Measurements from ENCODE around the gene MAP7D1. TPM values are rescaled to one million over a fixed set of nuclear protein-coding genes. Genes with fewer than 3 reads are reported as not detected.
A peak's percentile ranks its signal among the peaks of the same experiment; 100 is the strongest.
"Not testable (repeated sequence)": the region's sequence is repeated elsewhere in the genome, so short reads cannot be mapped to it uniquely, and the experiment has no call there.

Gene MAP7D1
- total RNA-seq, 2 experiments from 2014 or later, result 122 to 133 TPM

DNA sequence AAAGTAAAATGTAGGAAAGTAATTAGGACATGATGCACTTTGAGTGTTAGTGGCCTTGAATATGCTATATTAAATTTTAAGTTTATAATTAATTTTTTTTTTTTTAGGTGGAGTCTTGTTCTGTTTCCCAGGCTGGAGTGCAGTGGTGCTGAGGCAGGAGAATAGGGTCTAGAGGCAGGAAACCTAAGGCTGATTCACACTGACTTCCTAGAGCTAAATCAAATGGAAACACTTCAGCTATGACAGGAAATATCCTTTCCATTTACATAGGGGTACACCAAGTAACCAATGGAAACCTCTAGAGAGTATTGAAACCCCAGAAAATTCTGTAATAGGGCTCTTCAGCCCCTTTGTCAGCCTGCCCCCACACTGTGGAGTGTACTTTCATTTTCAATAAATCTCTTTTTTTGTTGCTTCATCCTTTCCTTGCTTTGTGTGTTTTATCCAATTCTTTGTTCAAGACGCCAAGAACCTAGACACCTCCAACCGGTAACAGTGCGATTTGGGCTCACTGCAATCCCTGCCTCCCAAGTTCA lies 50.4 kb downstream of the MAP7D1 start:
- ChIA-PET CTCF (interaction anchor here (0.6 to 2.2 kb wide), 4 partner anchors 10 to 83 kb away, joined by 3 to 8 read pairs (median 4); partner anchors contain the start of gene TRAPPC3), POLR2A (interaction anchor here (0.6 to 1.0 kb wide), 2 partner anchors 29 to 58 kb away, joined by 3 read pairs; no protein-coding TSS in a partner anchor)
- intact Hi-C loops (cut with DNase I, micrococcal nuclease), result no loop called here

DNA sequence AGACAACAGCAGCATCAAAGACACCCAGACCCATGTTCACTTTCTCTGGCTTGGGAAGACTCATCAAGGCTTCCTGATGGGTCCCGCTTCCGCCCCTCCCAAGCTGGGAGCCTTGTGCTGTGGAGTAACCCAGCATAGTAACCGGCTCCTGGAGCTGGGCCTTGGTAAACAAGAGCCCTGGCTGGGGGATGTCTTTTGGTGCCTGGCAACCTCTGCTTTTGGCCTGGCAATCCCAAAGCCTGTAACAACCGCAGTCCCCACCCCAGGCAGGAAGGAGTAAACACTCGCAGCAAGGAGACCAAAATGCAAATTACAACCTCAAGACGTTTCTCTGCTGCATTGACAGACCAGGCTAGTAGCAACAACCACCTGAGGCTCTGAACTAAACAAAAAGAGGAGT lies 51.4 kb downstream of the MAP7D1 start:
- POLR2A ChIA-PET, result no interaction called here
- intact Hi-C loops (cut with DNase I, micrococcal nuclease), result no loop called here
- ATAC-seq (no peak), DNase-seq (no peak)
- Mint-ChIP-seq H3K36me3 (ENCODE audit: low read depth) (no peaks in the 10 kb centered on the region), H3K4me3 (no peak overlapping the region), H3K9me3 (ENCODE audit: low read depth) (no peaks in the 10 kb centered on the region), H3K4me1 (peaks cover 13% of the 10 kb centered on the region), H3K27me3 (peaks cover 1% of the 10 kb centered on the region), H3K27ac (peak overlapping the region; percentile 53)
- CTCF ChIA-PET, result interaction anchor here (2.2 kb wide), 1 partner anchor 58 kb away, joined by 8 read pairs; the partner anchor contains the start of gene TRAPPC3

More for the DNA sequence above, 50.4 kb downstream of the MAP7D1 start:
- H3K4me3 Mint-ChIP-seq, result no peak overlapping the region
- H3K4me1 Mint-ChIP-seq, result peaks cover 13% of the 10 kb centered on the region
- H3K36me3 Mint-ChIP-seq (ENCODE audit: low read depth), result no peaks in the 10 kb centered on the region
- H3K27me3 Mint-ChIP-seq, result peaks cover 1% of the 10 kb centered on the region
- peak; percentile 84 for ATAC-seq
- peak; percentile 29 for DNase-seq
- no peaks in the 10 kb centered on the region for H3K9me3 Mint-ChIP-seq (ENCODE audit: low read depth)
- peak overlapping the region; percentile 75 for H3K27ac Mint-ChIP-seq

- Mint-ChIP-seq H3K27me3 (no peaks in the 10 kb centered on the region), H3K4me1 (peaks cover 13% of the 10 kb centered on the region), H3K36me3 (ENCODE audit: low read depth) (no peaks in the 10 kb centered on the region), H3K9me3 (ENCODE audit: low read depth) (no peaks in the 10 kb centered on the region), H3K4me3 (no peak overlapping the region), H3K27ac (no peak overlapping the region)
- ChIA-PET POLR2A (no interaction called here), CTCF (interaction anchor here (1.0 kb wide), 1 partner anchor 21 kb away, joined by 3 read pairs; no protein-coding TSS in a partner anchor)
- DNase-seq (no peak), ATAC-seq (no peak)
- intact Hi-C loops (cut with DNase I, micrococcal nuclease), result no loop called here
These were observed 53.2 kb downstream of the MAP7D1 start for GRCh38 chr1:36208978-36209703.

DNA sequence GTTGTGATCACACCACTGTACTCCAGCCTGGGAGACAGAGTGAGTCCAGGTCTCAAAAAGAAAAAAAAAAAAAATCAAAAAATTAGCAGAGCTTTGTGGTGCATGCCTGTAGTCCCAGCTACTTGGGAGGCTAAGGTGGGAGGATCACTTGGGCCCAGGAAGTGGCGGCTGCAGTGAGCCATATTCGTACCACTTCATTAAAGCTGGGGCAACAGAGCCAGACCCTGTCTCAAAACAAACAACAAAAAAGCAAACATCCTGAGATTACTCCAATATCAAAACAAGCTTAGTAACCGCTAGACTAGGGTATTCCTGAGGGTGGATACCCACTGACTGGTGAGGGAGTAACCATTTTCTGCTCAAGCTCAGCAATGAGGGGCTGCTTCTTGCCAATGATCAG lies 55.3 kb downstream of the MAP7D1 start:
- POLR2A ChIA-PET, result interaction anchor here (0.6 to 0.9 kb wide), 2 partner anchors 8 to 13 kb away, joined by 4 read pairs; partner anchors contain the start of gene THRAP3
- CTCF ChIA-PET, result interaction anchor here (0.6 to 1.1 kb wide), 4 partner anchors 12 to 212 kb away, joined by 3 to 4 read pairs (median 3); no protein-coding TSS in a partner anchor

GRCh38 chr1:36211841-36212240 lies 55.9 kb downstream of the MAP7D1 start:
- DNase-seq (no peak), ATAC-seq (no peak)
- Mint-ChIP-seq H3K27ac (no peak overlapping the region), H3K27me3 (no peaks in the 10 kb centered on the region), H3K9me3 (ENCODE audit: low read depth) (no peaks in the 10 kb centered on the region), H3K4me3 (no peak overlapping the region), H3K36me3 (ENCODE audit: low read depth) (no peaks in the 10 kb centered on the region), H3K4me1 (peaks cover 4% of the 10 kb centered on the region)
- POLR2A ChIA-PET, result interaction anchor here (0.6 to 0.9 kb wide), 2 partner anchors 7 to 12 kb away, joined by 4 read pairs; partner anchors contain the start of gene THRAP3
- intact Hi-C loops (cut with DNase I, micrococcal nuclease), result no loop called here
- CTCF ChIA-PET, result interaction anchor here (0.6 to 1.1 kb wide), 4 partner anchors 8 to 211 kb away, joined by 3 to 4 read pairs (median 3); no protein-coding TSS in a partner anchor

More for the DNA sequence above, 55.3 kb downstream of the MAP7D1 start:
- Mint-ChIP-seq H3K27me3 (no peaks in the 10 kb centered on the region), H3K27ac (no peak overlapping the region), H3K4me1 (peaks cover 9% of the 10 kb centered on the region), H3K4me3 (no peak overlapping the region), H3K36me3 (ENCODE audit: low read depth) (no peaks in the 10 kb centered on the region), H3K9me3 (ENCODE audit: low read depth) (no peaks in the 10 kb centered on the region)
- ATAC-seq (no peak), DNase-seq (no peak)
- intact Hi-C loops (cut with DNase I, micrococcal nuclease), result no loop called here

DNA sequence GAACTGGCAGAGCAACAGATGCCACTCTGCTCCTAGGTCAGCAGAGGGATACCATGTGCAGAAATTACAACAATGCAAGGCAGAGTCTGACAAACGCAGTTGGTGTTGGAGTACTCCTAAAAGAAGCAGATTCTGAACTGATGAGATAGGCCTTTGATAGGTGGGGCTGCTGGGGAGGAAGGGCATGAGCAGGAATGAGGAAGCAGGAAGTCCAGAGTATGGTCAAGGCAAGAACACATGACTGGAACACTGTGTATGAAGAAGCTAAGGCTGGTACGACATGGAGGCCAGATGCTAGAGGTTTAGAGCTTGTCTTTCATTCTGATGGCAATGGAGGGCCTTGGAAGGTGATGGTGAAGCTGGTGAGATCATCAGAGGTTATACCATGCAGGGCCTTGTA lies 56.8 kb downstream of the MAP7D1 start:
- no peak for ATAC-seq
- intact Hi-C loops (cut with DNase I, micrococcal nuclease), result no loop called here
- Mint-ChIP-seq H3K27me3 (no peaks in the 10 kb centered on the region), H3K36me3 (ENCODE audit: low read depth) (no peaks in the 10 kb centered on the region), H3K4me1 (peaks cover 4% of the 10 kb centered on the region), H3K27ac (no peak overlapping the region), H3K9me3 (ENCODE audit: low read depth) (no peaks in the 10 kb centered on the region), H3K4me3 (no peak overlapping the region)
- DNase-seq, result no peak
- CTCF ChIA-PET, result no interaction called here
- POLR2A ChIA-PET, result no interaction called here

- ChIA-PET CTCF (interaction anchor here (0.9 kb wide), 1 partner anchor 19 kb away, joined by 3 read pairs; no protein-coding TSS in a partner anchor), POLR2A (interaction anchor here (0.6 kb wide), 1 partner anchor 122 kb away, joined by 3 read pairs; no protein-coding TSS in a partner anchor)
- Mint-ChIP-seq H3K9me3 (ENCODE audit: low read depth) (no peaks in the 10 kb centered on the region), H3K4me3 (no peak overlapping the region), H3K27me3 (no peaks in the 10 kb centered on the region), H3K27ac (no peak overlapping the region), H3K36me3 (ENCODE audit: low read depth) (no peaks in the 10 kb centered on the region), H3K4me1 (peaks cover 9% of the 10 kb centered on the region)
- intact Hi-C loops (cut with DNase I, micrococcal nuclease), result no loop called here
- no peak for DNase-seq
- ATAC-seq, result no peak
These were observed 61.7 kb downstream of the MAP7D1 start for GRCh38 chr1:36217670-36218069.

DNA sequence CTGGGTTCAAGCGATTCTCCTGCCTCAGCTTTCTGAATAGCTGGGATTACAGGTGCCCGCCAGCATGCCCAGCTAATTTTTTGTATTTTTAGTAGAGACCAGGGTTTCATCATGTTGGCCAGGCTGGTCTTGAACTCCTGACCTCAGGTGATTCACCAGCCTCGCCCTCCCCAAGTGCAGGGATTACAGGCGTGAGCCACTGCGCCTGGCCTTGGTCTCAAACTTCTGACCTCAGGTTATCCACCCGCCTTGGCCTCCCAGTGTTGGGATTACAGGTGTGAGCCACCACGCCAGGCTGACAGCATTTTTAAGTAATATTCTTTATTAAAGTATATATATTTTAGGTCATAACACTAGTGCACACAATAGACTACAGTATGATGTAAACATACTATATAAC lies 65.9 kb downstream of the MAP7D1 start:
- not testable (repeated sequence) for H3K27me3 Mint-ChIP-seq; ATAC-seq; H3K4me3 Mint-ChIP-seq; H3K27ac Mint-ChIP-seq; DNase-seq; H3K9me3 Mint-ChIP-seq (ENCODE audit: low read depth)
- Mint-ChIP-seq H3K36me3 (ENCODE audit: low read depth) (peaks cover 20% of the 10 kb centered on the region), H3K4me1 (peaks cover 26% of the 10 kb centered on the region)
- intact Hi-C loops (cut with DNase I, micrococcal nuclease), result loop anchor here in 1 of 2 experiments (5.0 to 10.0 kb wide), 2 partner anchors 580 to 1253 kb away; partner anchors contain the start of genes PSMB2 and ZC3H12A
- ChIA-PET CTCF (interaction anchor here (0.9 to 1.4 kb wide), 2 partner anchors 57 to 64 kb away, joined by 3 read pairs; no protein-coding TSS in a partner anchor), POLR2A (interaction anchor here (0.7 kb wide), 1 partner anchor 1949 kb away, joined by 7 read pairs; no protein-coding TSS in a partner anchor)

- H3K36me3 Mint-ChIP-seq (ENCODE audit: low read depth), result peaks cover 25% of the 10 kb centered on the region
- peak overlapping the region; percentile 100 for H3K27ac Mint-ChIP-seq
- H3K4me1 Mint-ChIP-seq, result peaks cover 28% of the 10 kb centered on the region
- H3K27me3 Mint-ChIP-seq, result no peaks in the 10 kb centered on the region
- intact Hi-C loops (cut with DNase I, micrococcal nuclease), result loop anchor here in 1 of 2 experiments (5.0 to 10.0 kb wide), 2 partner anchors 580 to 1252 kb away; partner anchors contain the start of genes PSMB2 and ZC3H12A
- POLR2A ChIA-PET, result interaction anchor here (0.7 to 2.0 kb wide), 10 partner anchors 59 to 988 kb away, joined by 3 to 17 read pairs (median 5); partner anchors contain the start of genes MAP7D1 and TRAPPC3
- peak overlapping the region; percentile 96 for H3K4me3 Mint-ChIP-seq
- H3K9me3 Mint-ChIP-seq (ENCODE audit: low read depth), result no peaks in the 10 kb centered on the region
- DNase-seq (no peak), ATAC-seq (no peak)
- CTCF ChIA-PET, result interaction anchor here (0.6 to 3.1 kb wide), 11 partner anchors 11 to 616 kb away, joined by 3 to 32 read pairs (median 4); partner anchors contain the start of gene TRAPPC3
These were observed 66.8 kb downstream of the MAP7D1 start for GRCh38 chr1:36222481-36223380.

- H3K27me3 Mint-ChIP-seq, result no peaks in the 10 kb centered on the region
- intact Hi-C loops (cut with DNase I, micrococcal nuclease), result loop anchor here in 1 of 2 experiments (5.0 to 10.0 kb wide), 2 partner anchors 581 to 1251 kb away; partner anchors contain the start of genes PSMB2 and ZC3H12A
- ATAC-seq, result peak; percentile 50
- peak overlapping the region; percentile 96 for H3K4me3 Mint-ChIP-seq
- H3K36me3 Mint-ChIP-seq (ENCODE audit: low read depth), result peaks cover 26% of the 10 kb centered on the region
- H3K4me1 Mint-ChIP-seq, result peaks cover 28% of the 10 kb centered on the region
- H3K9me3 Mint-ChIP-seq (ENCODE audit: low read depth), result no peaks in the 10 kb centered on the region
- DNase-seq, result peak; percentile 64
- H3K27ac Mint-ChIP-seq, result peak overlapping the region; percentile 100
- ChIA-PET CTCF (interaction anchor here (0.6 to 3.1 kb wide), 17 partner anchors 12 to 617 kb away, joined by 3 to 32 read pairs (median 4); partner anchors contain the start of gene TRAPPC3), POLR2A (interaction anchor here (0.7 to 2.0 kb wide), 14 partner anchors 12 to 454 kb away, joined by 3 to 17 read pairs (median 5); partner anchors contain the start of genes CLSPN, MAP7D1 and TRAPPC3)
These were observed 67.5 kb downstream of the MAP7D1 start for GRCh38 chr1:36223381-36223995.
